HEK293 (cell line): Measurements from ENCODE around the gene DHRS7.

Experiments
- BCL11A ChIP-seq: fragments of 450-650 bp; formaldehyde crosslinking; IDR thresholded peaks from 2 replicates; pipeline ENCODE4 v1.5.1; 2016; ENCODE audit warnings: low read depth, missing biosample characterization, missing genetic modification characterization
- CTCF ChIP-seq: fragments of 450-650 bp; formaldehyde crosslinking; IDR thresholded peaks from 2 replicates; pipeline ENCODE4 v1.5.1; 2016; ENCODE audit warnings: missing biosample characterization, missing genetic modification characterization
- ELK4 ChIP-seq: IDR thresholded peaks from 2 replicates; pipeline ENCODE4 v1.6.1; 2011; ENCODE audit warnings: mild to moderate bottlenecking, low read depth, low read length, borderline replicate concordance
- HOXC10 ChIP-seq: sonication (generic); formaldehyde crosslinking; IDR thresholded peaks from 2 replicates; pipeline ENCODE4 v1.8.1; 2023; ENCODE audit warnings: mild to moderate bottlenecking, missing genetic modification reagents
- YY1 ChIP-seq: fragments of 450-650 bp; formaldehyde crosslinking; IDR thresholded peaks from 2 replicates; pipeline ENCODE4 v1.5.1; 2018; ENCODE audit warnings: missing biosample characterization, missing genetic modification characterization
- ZBTB1 ChIP-seq: fragments of 450-650 bp; formaldehyde crosslinking; IDR thresholded peaks from 2 replicates; pipeline ENCODE4 v1.5.1; 2016; ENCODE audit warnings: missing biosample characterization, missing genetic modification characterization
- ZNF169 ChIP-seq: fragments of 450-650 bp; formaldehyde crosslinking; IDR thresholded peaks from 2 replicates; pipeline ENCODE4 v1.5.1; 2016; ENCODE audit warnings: missing biosample characterization, missing genetic modification characterization
- ZNF23 ChIP-seq: fragments of 450-650 bp; formaldehyde crosslinking; IDR thresholded peaks from 2 replicates; pipeline ENCODE4 v1.5.1; 2016; ENCODE audit warnings: missing biosample characterization, missing genetic modification characterization, borderline replicate concordance
- TF ChIP-seq, protein P1 (sequence below): fragments of 450-650 bp; IDR thresholded peaks from 2 replicates; pipeline ENCODE4 v1.5.1; 2018; ENCODE audit warnings: missing biosample characterization, mild to moderate bottlenecking, missing genetic modification characterization
- TF ChIP-seq, protein P2 (sequence below): fragments of 450-650 bp; formaldehyde crosslinking; IDR thresholded peaks from 2 replicates; pipeline ENCODE4 v1.5.1; 2016; ENCODE audit warnings: missing biosample characterization, missing genetic modification characterization

- TF ChIP-seq ELK4 (no peak), CTCF (tag by site-specific recombination) (no peak), ZNF169 (no peak), ZNF23 (tag by site-specific recombination) (no peak), YY1 (tag by site-specific recombination) (no peak), HOXC10 (no peak), ZBTB1 (tag by site-specific recombination) (no peak), BCL11A (tag by site-specific recombination) (no peak)
- TF ChIP-seq, protein P1, sequence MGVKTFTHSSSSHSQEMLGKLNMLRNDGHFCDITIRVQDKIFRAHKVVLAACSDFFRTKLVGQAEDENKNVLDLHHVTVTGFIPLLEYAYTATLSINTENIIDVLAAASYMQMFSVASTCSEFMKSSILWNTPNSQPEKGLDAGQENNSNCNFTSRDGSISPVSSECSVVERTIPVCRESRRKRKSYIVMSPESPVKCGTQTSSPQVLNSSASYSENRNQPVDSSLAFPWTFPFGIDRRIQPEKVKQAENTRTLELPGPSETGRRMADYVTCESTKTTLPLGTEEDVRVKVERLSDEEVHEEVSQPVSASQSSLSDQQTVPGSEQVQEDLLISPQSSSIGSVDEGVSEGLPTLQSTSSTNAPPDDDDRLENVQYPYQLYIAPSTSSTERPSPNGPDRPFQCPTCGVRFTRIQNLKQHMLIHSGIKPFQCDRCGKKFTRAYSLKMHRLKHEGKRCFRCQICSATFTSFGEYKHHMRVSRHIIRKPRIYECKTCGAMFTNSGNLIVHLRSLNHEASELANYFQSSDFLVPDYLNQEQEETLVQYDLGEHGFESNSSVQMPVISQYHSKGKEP (tag by site-specific recombination): no peak
- TF ChIP-seq, protein P2, sequence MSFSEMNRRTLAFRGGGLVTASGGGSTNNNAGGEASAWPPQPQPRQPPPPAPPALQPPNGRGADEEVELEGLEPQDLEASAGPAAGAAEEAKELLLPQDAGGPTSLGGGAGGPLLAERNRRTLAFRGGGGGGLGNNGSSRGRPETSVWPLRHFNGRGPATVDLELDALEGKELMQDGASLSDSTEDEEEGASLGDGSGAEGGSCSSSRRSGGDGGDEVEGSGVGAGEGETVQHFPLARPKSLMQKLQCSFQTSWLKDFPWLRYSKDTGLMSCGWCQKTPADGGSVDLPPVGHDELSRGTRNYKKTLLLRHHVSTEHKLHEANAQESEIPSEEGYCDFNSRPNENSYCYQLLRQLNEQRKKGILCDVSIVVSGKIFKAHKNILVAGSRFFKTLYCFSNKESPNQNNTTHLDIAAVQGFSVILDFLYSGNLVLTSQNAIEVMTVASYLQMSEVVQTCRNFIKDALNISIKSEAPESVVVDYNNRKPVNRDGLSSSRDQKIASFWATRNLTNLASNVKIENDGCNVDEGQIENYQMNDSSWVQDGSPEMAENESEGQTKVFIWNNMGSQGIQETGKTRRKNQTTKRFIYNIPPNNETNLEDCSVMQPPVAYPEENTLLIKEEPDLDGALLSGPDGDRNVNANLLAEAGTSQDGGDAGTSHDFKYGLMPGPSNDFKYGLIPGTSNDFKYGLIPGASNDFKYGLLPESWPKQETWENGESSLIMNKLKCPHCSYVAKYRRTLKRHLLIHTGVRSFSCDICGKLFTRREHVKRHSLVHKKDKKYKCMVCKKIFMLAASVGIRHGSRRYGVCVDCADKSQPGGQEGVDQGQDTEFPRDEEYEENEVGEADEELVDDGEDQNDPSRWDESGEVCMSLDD: no peak
Measured at GRCh38 chr14:60095781-60096450, 69.3 kb downstream of the DHRS7 start.
